ENCODE measurements around the gene FMNL3. TPM values are rescaled to one million over a fixed set of nuclear protein-coding genes. Genes with fewer than 3 reads are reported as not detected.

Gene FMNL3
- total and polyA plus RNA-seq, 8 donors = 2.1 to 28.5 (median 8.3) TPM

DNA sequence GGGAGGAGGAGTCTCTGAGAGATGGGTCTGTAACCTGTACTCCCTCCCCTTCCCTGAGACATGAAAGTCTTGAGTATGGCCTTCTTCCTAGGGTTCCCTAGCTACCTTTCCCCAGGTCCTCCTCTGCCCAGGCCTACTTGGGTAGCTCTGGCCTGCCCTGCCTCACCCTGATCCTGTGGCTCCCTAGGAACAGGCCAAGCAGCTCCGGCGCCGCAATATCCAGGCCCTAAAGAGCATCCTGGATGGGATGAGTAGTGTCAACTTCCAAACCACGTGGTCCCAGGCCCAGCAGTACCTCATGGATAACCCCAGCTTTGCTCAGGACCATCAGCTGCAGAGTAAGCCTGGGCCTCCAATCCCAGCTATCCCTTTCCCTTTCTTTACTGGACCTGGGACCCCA is 71.5 kb downstream of the FMNL3 start:
- Histone ChIP-seq H3K27ac (no peak overlapping the region), H3K9me3 (no peaks in the 10 kb centered on the region), H3K4me1 (peaks cover 0 to 17% (median 13%) of the 10 kb centered on the region in 4 donors), H3K27me3 (no peaks in the 10 kb centered on the region), H3K4me3 (no peak overlapping the region), H3K36me3 (peaks cover 0 to 72% (median 59%) of the 10 kb centered on the region in 4 donors)
- intact Hi-C loops (cut with DNase I; ENCODE audit: low total_unique reads) = no loop called here
- DNase-seq = no peak
- 88 to 98% (median 91%) methylated on average over 3 to 4 of the region's 4 CpGs for WGBS, 5 donors
- TF ChIP-seq, protein P1, sequence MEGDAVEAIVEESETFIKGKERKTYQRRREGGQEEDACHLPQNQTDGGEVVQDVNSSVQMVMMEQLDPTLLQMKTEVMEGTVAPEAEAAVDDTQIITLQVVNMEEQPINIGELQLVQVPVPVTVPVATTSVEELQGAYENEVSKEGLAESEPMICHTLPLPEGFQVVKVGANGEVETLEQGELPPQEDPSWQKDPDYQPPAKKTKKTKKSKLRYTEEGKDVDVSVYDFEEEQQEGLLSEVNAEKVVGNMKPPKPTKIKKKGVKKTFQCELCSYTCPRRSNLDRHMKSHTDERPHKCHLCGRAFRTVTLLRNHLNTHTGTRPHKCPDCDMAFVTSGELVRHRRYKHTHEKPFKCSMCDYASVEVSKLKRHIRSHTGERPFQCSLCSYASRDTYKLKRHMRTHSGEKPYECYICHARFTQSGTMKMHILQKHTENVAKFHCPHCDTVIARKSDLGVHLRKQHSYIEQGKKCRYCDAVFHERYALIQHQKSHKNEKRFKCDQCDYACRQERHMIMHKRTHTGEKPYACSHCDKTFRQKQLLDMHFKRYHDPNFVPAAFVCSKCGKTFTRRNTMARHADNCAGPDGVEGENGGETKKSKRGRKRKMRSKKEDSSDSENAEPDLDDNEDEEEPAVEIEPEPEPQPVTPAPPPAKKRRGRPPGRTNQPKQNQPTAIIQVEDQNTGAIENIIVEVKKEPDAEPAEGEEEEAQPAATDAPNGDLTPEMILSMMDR (IDR thresholded peaks at IDR 0.05) = no peak
- TF ChIP-seq POLR2AphosphoS5 (IDR thresholded peaks at IDR 0.05) (no peak), POLR2A (IDR thresholded peaks at IDR 0.05) (no peak), EP300 (IDR thresholded peaks at IDR 0.05) (no peak)

DNA sequence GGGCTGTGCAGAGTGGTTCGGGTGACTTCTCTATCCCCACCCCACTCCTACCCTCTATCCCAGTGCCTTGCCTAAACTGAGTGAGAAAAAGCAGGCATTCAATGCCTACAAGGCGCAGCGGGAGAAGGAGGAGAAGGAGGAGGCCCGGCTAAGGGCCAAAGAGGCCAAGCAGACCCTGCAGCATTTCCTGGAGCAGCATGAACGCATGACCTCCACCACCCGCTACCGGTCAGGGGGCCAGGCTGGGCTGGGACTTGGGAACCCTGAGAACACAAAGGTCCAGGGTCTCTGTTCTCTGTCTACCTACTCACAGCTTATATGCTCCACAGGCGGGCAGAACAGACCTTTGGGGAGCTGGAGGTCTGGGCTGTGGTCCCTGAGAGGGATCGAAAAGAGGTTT is 72.2 kb downstream of the FMNL3 start:
- Histone ChIP-seq H3K36me3 (peaks cover 0 to 66% (median 55%) of the 10 kb centered on the region in 4 donors), H3K27ac (no peak overlapping the region), H3K4me3 (no peak overlapping the region), H3K27me3 (no peaks in the 10 kb centered on the region), H3K4me1 (peaks cover 0 to 17% (median 13%) of the 10 kb centered on the region in 4 donors), H3K9me3 (no peaks in the 10 kb centered on the region)
- 84 to 92% (median 90%) methylated on average over 9 of the region's 9 CpGs for WGBS, 5 donors
- TF ChIP-seq, protein P1 (IDR thresholded peaks at IDR 0.05) = no peak
- TF ChIP-seq POLR2AphosphoS5 (IDR thresholded peaks at IDR 0.05) = no peak
- no peak for TF ChIP-seq EP300 (IDR thresholded peaks at IDR 0.05)
- no peak for TF ChIP-seq POLR2A (IDR thresholded peaks at IDR 0.05)
- intact Hi-C loops (cut with DNase I; ENCODE audit: low total_unique reads) = no loop called here
- DNase-seq = no peak

DNA sequence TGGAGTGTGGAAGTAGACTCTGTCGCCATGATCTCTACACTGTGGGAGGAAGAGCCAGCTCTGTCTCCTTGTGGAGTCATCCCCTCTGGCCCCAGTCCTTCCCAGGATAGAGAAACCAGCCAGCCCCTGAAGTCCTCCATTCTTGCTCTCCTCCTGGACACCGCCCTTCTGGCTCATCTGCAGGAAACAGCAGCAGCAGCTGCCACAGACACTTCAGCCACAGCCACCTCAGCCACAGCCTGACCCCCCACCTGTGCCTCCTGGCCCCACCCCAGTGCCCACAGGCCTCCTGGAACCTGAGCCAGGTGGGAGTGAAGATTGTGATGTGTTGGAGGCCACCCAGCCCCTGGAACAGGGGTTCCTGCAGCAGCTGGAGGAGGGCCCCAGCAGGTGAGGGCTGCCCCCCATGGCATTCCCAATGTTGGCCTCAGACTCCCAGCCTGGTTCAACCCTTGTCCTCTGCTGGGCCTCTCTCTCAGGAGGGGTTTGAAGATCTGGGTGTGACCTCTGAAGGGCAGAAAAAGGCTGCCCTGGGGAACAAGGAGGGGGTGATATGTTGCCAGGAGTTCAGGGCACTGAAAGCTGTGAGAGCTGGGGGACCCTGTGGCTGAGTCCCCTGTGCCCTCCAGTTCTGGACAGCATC is 73.4 kb downstream of the FMNL3 start:
- H3K27me3 ChIP-seq = no peaks in the 10 kb centered on the region

DNA sequence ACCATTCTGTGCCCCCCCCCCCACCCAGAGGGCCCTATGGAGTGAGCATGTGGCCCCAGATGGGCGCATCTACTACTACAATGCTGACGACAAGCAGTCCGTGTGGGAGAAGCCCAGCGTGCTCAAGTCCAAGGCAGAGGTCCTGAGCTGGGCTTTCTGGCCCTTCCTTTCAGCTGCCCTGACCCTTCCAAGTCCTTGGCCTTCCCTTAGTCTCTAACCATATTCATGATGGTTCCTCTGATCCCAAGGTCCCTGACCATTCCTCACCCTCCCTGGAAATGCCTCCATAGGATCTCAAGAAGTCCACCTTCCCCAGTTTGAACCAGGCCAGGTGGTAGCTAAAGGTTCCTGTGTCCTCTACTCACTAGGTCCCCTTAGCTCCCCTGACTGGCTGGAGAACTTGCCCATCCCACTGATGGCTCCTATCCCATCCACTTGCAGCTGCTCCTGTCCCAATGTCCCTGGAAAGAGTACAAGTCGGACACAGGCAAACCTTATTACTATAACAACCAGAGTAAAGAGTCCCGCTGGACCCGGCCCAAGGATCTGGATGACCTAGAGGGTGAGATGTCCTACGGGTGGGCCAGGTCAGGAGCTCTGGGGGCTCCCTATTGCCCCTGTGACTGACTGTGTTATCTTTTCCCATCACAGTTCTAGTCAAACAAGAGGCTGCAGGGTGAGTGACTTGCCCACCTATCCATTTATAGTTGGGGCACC is 74.1 kb downstream of the FMNL3 start:
- WGBS, 5 donors = 89 to 97% (median 94%) methylated on average over 8 of the region's 8 CpGs
- H3K4me1 ChIP-seq = peaks cover 0 to 20% (median 13%) of the 10 kb centered on the region in 4 donors

More for the DNA sequence above, 73.4 kb downstream of the FMNL3 start:
- Histone ChIP-seq H3K4me3 (no peak overlapping the region), H3K36me3 (peaks cover 0 to 56% (median 52%) of the 10 kb centered on the region in 4 donors), H3K4me1 (peaks cover 0 to 20% (median 13%) of the 10 kb centered on the region in 4 donors), H3K9me3 (no peaks in the 10 kb centered on the region), H3K27ac (no peak overlapping the region)
- intact Hi-C loops (cut with DNase I; ENCODE audit: low total_unique reads) = no loop called here
- DNase-seq = no peak
- WGBS, 5 donors = 60 to 99% (median 90%) methylated on average over 2 of the region's 2 CpGs
- TF ChIP-seq, protein P1 (IDR thresholded peaks at IDR 0.05) = no peak
- no peak for TF ChIP-seq POLR2A (IDR thresholded peaks at IDR 0.05)
- no peak for TF ChIP-seq POLR2AphosphoS5 (IDR thresholded peaks at IDR 0.05)
- TF ChIP-seq EP300 (IDR thresholded peaks at IDR 0.05) = no peak

More for the DNA sequence above, 74.1 kb downstream of the FMNL3 start:
- Histone ChIP-seq H3K4me3 (no peak overlapping the region), H3K27me3 (no peaks in the 10 kb centered on the region), H3K9me3 (no peaks in the 10 kb centered on the region), H3K36me3 (peaks cover 0 to 55% (median 47%) of the 10 kb centered on the region in 4 donors), H3K27ac (no peak overlapping the region)
- TF ChIP-seq EP300 (IDR thresholded peaks at IDR 0.05) (no peak), POLR2AphosphoS5 (IDR thresholded peaks at IDR 0.05) (no peak), POLR2A (IDR thresholded peaks at IDR 0.05) (no peak)
- TF ChIP-seq, protein P1 (IDR thresholded peaks at IDR 0.05) = no peak
- no peak for DNase-seq
- intact Hi-C loops (cut with DNase I; ENCODE audit: low total_unique reads) = no loop called here
